Psoas muscle (tissue), 8 donors: ENCODE results near the gene IQSEC1. TPM values are rescaled to one million over a fixed set of nuclear protein-coding genes. Genes with fewer than 3 reads are reported as not detected.

Experiments used
- ATAC-seq, 4 donors: fragments of 200-7000 bp; cut with Tn5 transposase; one replicate each; pipeline ENCODE4 v1.9.1; 2020; ENCODE audit warnings: moderate library complexity in 3 of 4, mild to moderate bottlenecking in 2 of 4
- DNase-seq, 2 donors: peaks; one replicate each; pipeline ENCODE4 v3.0.0-alpha.2; 2020
- H3K27ac ChIP-seq: fragments of 200-600 bp; one replicate; pipeline ENCODE4 v1.8.0; 2022
- H3K27me3 ChIP-seq, 3 donors: fragments of 200-600 bp in 1 of 3; one replicate each; pipeline versions ENCODE4 v1.6.1 to v1.8.0; 2013 to 2022; ENCODE audit warnings: low read length in 2 of 3, mild to moderate bottlenecking in 2 of 3, moderate library complexity in 1 of 3; ENCODE audit not compliant: insufficient read depth in 3 of 3
- H3K36me3 ChIP-seq, 2 donors: fragments of 200-600 bp in 1 of 2; one replicate each; pipeline versions ENCODE4 v1.6.1 to v1.8.0; 2013 to 2022; ENCODE audit warnings: low read depth in 1 of 2, mild to moderate bottlenecking in 1 of 2, moderate library complexity in 1 of 2; ENCODE audit not compliant: insufficient read depth in 1 of 2
- H3K4me1 ChIP-seq: fragments of 200-600 bp; one replicate; pipeline ENCODE4 v1.8.0; 2022
- H3K4me3 ChIP-seq: fragments of 200-600 bp; one replicate; pipeline ENCODE4 v1.8.0; 2022; ENCODE audit warnings: mild to moderate bottlenecking
- H3K9me3 ChIP-seq: fragments of 200-600 bp; one replicate; pipeline ENCODE4 v1.8.0; 2022
- CTCF ChIP-seq: fragments of 200-600 bp; IDR thresholded peaks from one replicate; pipeline ENCODE4 v1.8.0; 2022; ENCODE audit warnings: antibody characterized with exemption
- WGBS, 3 donors: extraction: QIAGEN DNeasy Blood & Tissue Kit; methylation state at CpG; one replicate each; pipeline versions ENCODE4 v1.1.6 to v1.1.7; 2013; 5-methylcytosine and 5-hydroxymethylcytosine counted together
- intact Hi-C, 2 donors: fragments of 100-400 bp; cut with DNase I; formaldehyde crosslinking; loops; one replicate each; pipeline versions ENCODE4 v1.11.0 to v1.14.2; 2022
- polyA plus RNA-seq, 3 donors: library from polyadenylated mRNA; stranded (reverse); fragments of 200-250 nt; gene quantifications; one replicate each; pipeline ENCODE4 v1.2.3, GENCODE V29; 2013
- total RNA-seq, 4 donors: library from RNA; stranded (reverse); fragmentation: NEBNext Ultra II Directional in 2 of 4; extraction: Animal tissue kit (Norgen Biotek cat#: 25700) in 2 of 4; gene quantifications; one replicate each; pipeline versions ENCODE4 v1.2.1 to v1.2.4, GENCODE V29; 2021 to 2023
- donor health status: healthy with polysubstance abuse.
- donor health status: DM: no; HTN: no; CAD: no; lungs with moderate emphysema.
- donor health status: Bipolar disorder and iron deficiency.
- donor health status: healthy.
- donor health status: DM: yes; HTN: yes; CAD: no.
- donor health status: DM: no; HTN: no; CAD: no.
- donor health status: DM: no; HTN: no; CAD: no.
- donor health status: DM: yes; HTN: yes; CAD: no.

The IQSEC1 gene
- total and polyA plus RNA-seq, 7 donors = 8.6 to 45.4 (median 28.0) TPM

- intact Hi-C loops = no loop called here
- ATAC-seq (no peak), DNase-seq (no peak)
- Histone ChIP-seq H3K9me3 (no peaks in the 10 kb centered on the region), H3K4me3 (no peak overlapping the region), H3K36me3 (no peaks in the 10 kb centered on the region), H3K4me1 (no peaks in the 10 kb centered on the region), H3K27me3 (no peaks in the 10 kb centered on the region), H3K27ac (no peak overlapping the region)
- TF ChIP-seq CTCF = no peak
- WGBS, 3 donors = 87 to 90% (median 89%) methylated on average over 6 of the region's 6 CpGs
Observed at GRCh38 chr3:13051581-13051980, 21.6 kb downstream of the IQSEC1 start.

GRCh38 chr3:13051066-13051465 is 22.2 kb downstream of the IQSEC1 start:
- ATAC-seq = no peak

GRCh38 chr3:13050446-13050845 is 22.8 kb downstream of the IQSEC1 start:
- Histone ChIP-seq H3K27me3 (no peaks in the 10 kb centered on the region), H3K36me3 (no peaks in the 10 kb centered on the region), H3K9me3 (no peaks in the 10 kb centered on the region), H3K4me1 (no peaks in the 10 kb centered on the region), H3K4me3 (no peak overlapping the region), H3K27ac (no peak overlapping the region)
- no peak for ATAC-seq
- no peak for TF ChIP-seq CTCF
- DNase-seq = no peak
- intact Hi-C loops = no loop called here
- WGBS, 3 donors = 90 to 95% (median 92%) methylated on average over 3 of the region's 3 CpGs

More at GRCh38 chr3:13051066-13051465, 22.2 kb downstream of the IQSEC1 start:
- DNase-seq = no peak
- intact Hi-C loops = no loop called here
- no peak for TF ChIP-seq CTCF
- Histone ChIP-seq H3K9me3 (no peaks in the 10 kb centered on the region), H3K27me3 (no peaks in the 10 kb centered on the region), H3K36me3 (no peaks in the 10 kb centered on the region), H3K27ac (no peak overlapping the region), H3K4me1 (no peaks in the 10 kb centered on the region), H3K4me3 (no peak overlapping the region)
- 80 to 88% (median 84%) methylated on average over 2 of the region's 2 CpGs for WGBS, 3 donors

GRCh38 chr3:13049400-13049799 is 23.8 kb downstream of the IQSEC1 start:
- TF ChIP-seq CTCF = no peak
- no peak for ATAC-seq

More at GRCh38 chr3:13049400-13049799, 23.8 kb downstream of the IQSEC1 start:
- H3K4me3 ChIP-seq = no peak overlapping the region
- no peaks in the 10 kb centered on the region for H3K27me3 ChIP-seq
- DNase-seq = no peak
- no peaks in the 10 kb centered on the region for H3K4me1 ChIP-seq
- H3K36me3 ChIP-seq = no peaks in the 10 kb centered on the region
- WGBS, 3 donors = 97 to 99% (median 97%) methylated on average over 6 of the region's 6 CpGs
- H3K27ac ChIP-seq = no peak overlapping the region
- intact Hi-C loops = no loop called here
- H3K9me3 ChIP-seq = no peaks in the 10 kb centered on the region
